H1 (cell line): Measurements from ENCODE around the gene NDUFA7. TPM values are rescaled to one million over a fixed set of nuclear protein-coding genes. Genes with fewer than 3 reads are reported as not detected.

ENCODE experiments used
- BACH1 ChIP-seq: IDR thresholded peaks from 2 replicates; pipeline ENCODE4 v1.6.1; 2012; ENCODE audit warnings: low read length, improper control_type of control experiment
- BRCA1 ChIP-seq: IDR thresholded peaks from 2 replicates; pipeline ENCODE4 v1.6.1; 2012; ENCODE audit warnings: low read depth, low read length, improper control_type of control experiment
- CBX8 ChIP-seq: fragments of 300-800, 300-1000 bp; sonication (generic); IDR thresholded peaks from 2 replicates; pipeline ENCODE4 v1.7.1; 2016; ENCODE audit warnings: low read depth, low read length, borderline replicate concordance
- CEBPB ChIP-seq: IDR thresholded peaks from 2 replicates; pipeline ENCODE4 v1.6.1; 2012; ENCODE audit warnings: low read depth, low read length
- EGR1 ChIP-seq: IDR thresholded peaks from 2 replicates; pipeline ENCODE4 v1.6.1; 2011; ENCODE audit warnings: low read depth, low read length, borderline replicate concordance
- EP300 ChIP-seq, 2 experiments: IDR thresholded peaks; 1 replicate in 1 of 2; 2 replicates in 1 of 2; pipeline ENCODE4 v1.6.1; 2011 to 2012; ENCODE audit warnings: low read depth in 2 of 2, low read length in 2 of 2, mild to moderate bottlenecking in 2 of 2, borderline replicate concordance in 1 of 2, inconsistent platforms in 1 of 2, moderate library complexity in 1 of 2
- EZH2 ChIP-seq: fragments of 200-600 bp; sonication (generic); IDR thresholded peaks from 2 replicates; pipeline ENCODE4 v1.7.1; 2012; ENCODE audit warnings: low read depth, mild to moderate bottlenecking, moderate library complexity, low read length, inconsistent platforms; ENCODE audit not compliant: severe bottlenecking
- FOSL1 ChIP-seq: IDR thresholded peaks from 2 replicates; pipeline ENCODE4 v1.6.1; 2011; ENCODE audit warnings: mild to moderate bottlenecking, low read depth, low read length, moderate library complexity; ENCODE audit not compliant: insufficient read depth
- HDAC2 ChIP-seq, 2 experiments: fragments of 300-600 bp in 1 of 2; sonication (generic) in 1 of 2; IDR thresholded peaks; 2 replicates each; pipeline ENCODE4 v1.6.1; 2011 to 2012; ENCODE audit warnings: low read depth in 2 of 2, low read length in 2 of 2, mild to moderate bottlenecking in 2 of 2, moderate library complexity in 2 of 2, borderline replicate concordance in 1 of 2, inconsistent platforms in 1 of 2
- JUN ChIP-seq: IDR thresholded peaks from 2 replicates; pipeline ENCODE4 v1.6.1; 2011; ENCODE audit warnings: low read depth, mild to moderate bottlenecking, improper control_type of control experiment, low read length
- JUND ChIP-seq: IDR thresholded peaks from 2 replicates; pipeline ENCODE4 v1.6.1; 2011; ENCODE audit warnings: mild to moderate bottlenecking, improper control_type of control experiment, low read length
- MAFK ChIP-seq: IDR thresholded peaks from 2 replicates; pipeline ENCODE4 v1.6.1; 2012; ENCODE audit warnings: low read depth, mild to moderate bottlenecking, improper control_type of control experiment, low read length
- NANOG ChIP-seq: IDR thresholded peaks from 2 replicates; pipeline ENCODE4 v1.6.1; 2011; ENCODE audit warnings: low read length, low read depth, mild to moderate bottlenecking, inconsistent platforms; ENCODE audit not compliant: insufficient read depth, poor library complexity, severe bottlenecking
- NRF1 ChIP-seq: IDR thresholded peaks from 2 replicates; pipeline ENCODE4 v1.6.1; 2011; ENCODE audit warnings: mild to moderate bottlenecking, low read depth, low read length, improper control_type of control experiment
- POLR2A ChIP-seq, 2 experiments: IDR thresholded peaks; 1 replicate in 1 of 2; 2 replicates in 1 of 2; pipeline ENCODE4 v1.6.1; 2011; ENCODE audit warnings: low read depth in 2 of 2, low read length in 2 of 2, mild to moderate bottlenecking in 2 of 2; ENCODE audit errors: control extremely low read depth in 1 of 2
- SIN3A ChIP-seq, 2 experiments: IDR thresholded peaks in 1 of 2; conservative IDR thresholded peaks in 1 of 2; 2 replicates each; pipeline ENCODE4 v1.6.1; 2011 to 2012; ENCODE audit warnings: low read length in 2 of 2, improper control_type of control experiment in 1 of 2, low read depth in 1 of 2, mild to moderate bottlenecking in 1 of 2
- SP2 ChIP-seq: IDR thresholded peaks from 2 replicates; pipeline ENCODE4 v1.6.1; 2012; ENCODE audit warnings: mild to moderate bottlenecking, low read length, inconsistent platforms
- YY1 ChIP-seq: IDR thresholded peaks from 2 replicates; pipeline ENCODE4 v1.6.1; 2011; ENCODE audit warnings: low read depth, mild to moderate bottlenecking, low read length
- ZNF274 ChIP-seq: IDR thresholded peaks from 2 replicates; pipeline ENCODE4 v1.7.0; 2012; ENCODE audit warnings: low read length, borderline replicate concordance; ENCODE audit errors: extremely low read depth
- polyA plus RNA-seq, 7 experiments: library from polyadenylated mRNA; depleted of rRNA in 3 of 7; stranded (reverse) in 5 of 7; unstranded in 2 of 7; fragments of >200 nt in 5 of 7; fragments of 200-250 nt in 2 of 7; gene quantifications; 1 replicate in 5 of 7; 2 replicates in 1 of 7; 4 replicates in 1 of 7; pipeline versions ENCODE4 v1.2.1 to v1.2.3, GENCODE V29; 2011 to 2013; ENCODE audit warnings: missing spikeins in 2 of 7, mixed read lengths in 2 of 7
- total RNA-seq: library from RNA; stranded (reverse); fragmentation: NEBNext Ultra II Directional; extraction: Animal tissue kit (Norgen Biotek cat#: 25700); gene quantifications from 2 replicates; pipeline ENCODE4 v1.2.1, GENCODE V29; 2021
- TF ChIP-seq, protein P1 (sequence below): IDR thresholded peaks from 2 replicates; pipeline ENCODE4 v1.6.1; 2011; ENCODE audit warnings: low read depth, mild to moderate bottlenecking, low read length; ENCODE audit not compliant: insufficient read depth
- TF ChIP-seq, protein P2 (sequence below): IDR thresholded peaks from 2 replicates; pipeline ENCODE4 v1.6.1; 2012; ENCODE audit warnings: inconsistent platforms

Gene NDUFA7
- total and polyA plus RNA-seq, 2 of the 8 experiments (the other 6 are each of a cell fraction or from before 2014, with no cell fraction given) = 54.4 to 286 TPM

DNA sequence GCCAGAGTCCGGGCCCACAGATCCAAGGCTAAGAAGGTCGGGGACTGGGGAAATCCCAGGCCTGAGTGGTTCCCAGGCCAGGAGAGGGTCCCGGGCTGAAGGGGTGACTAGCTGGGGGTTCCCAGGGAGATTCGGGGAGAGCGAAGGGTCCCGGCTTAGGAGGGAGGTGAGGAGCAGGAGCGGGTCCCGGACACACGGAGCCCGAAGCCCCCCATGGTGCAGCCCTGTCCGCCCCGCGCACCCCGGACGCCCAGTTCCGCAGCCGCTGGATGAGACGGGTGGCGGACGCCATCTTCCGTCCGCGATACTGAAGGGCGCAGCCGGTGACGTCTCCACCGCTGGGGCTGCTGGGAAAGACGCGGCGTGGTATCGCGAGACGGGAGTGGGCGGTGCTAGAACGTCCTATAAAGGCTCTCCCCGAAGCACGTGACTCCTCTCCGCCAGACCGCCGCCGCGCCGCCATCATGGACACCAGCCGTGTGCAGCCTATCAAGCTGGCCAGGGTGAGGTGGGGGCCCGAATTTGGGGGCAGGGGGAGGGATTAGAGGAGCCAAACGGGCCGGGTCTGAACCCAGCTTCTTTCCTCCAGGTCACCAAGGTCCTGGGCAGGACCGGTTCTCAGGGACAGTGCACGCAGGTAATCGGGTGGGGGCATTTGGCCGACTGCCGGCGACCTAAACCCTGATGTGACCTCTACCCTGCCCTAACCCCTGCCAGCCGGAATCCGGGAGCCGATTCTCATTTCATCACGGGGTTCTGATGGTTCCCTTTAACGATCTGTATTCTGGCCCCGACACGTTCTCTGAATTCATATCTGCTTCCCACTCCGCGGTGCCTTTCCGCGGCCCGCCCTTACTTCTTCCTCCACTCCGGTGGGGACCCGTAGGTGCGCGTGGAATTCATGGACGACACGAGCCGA, at the start of gene NDUFA7, which contains the start of gene RPS28 (continued):
- TF ChIP-seq, protein P1, sequence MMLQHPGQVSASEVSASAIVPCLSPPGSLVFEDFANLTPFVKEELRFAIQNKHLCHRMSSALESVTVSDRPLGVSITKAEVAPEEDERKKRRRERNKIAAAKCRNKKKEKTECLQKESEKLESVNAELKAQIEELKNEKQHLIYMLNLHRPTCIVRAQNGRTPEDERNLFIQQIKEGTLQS = 0 out of 2 replicates have a peak, but pooled peaks have one; percentile 56
- TF ChIP-seq ZNF274 = no peak
- no peak for TF ChIP-seq JUN
- peak; percentile 97 for TF ChIP-seq YY1
- no peak for TF ChIP-seq CEBPB
- peak; percentile 83 to 98 for TF ChIP-seq POLR2A (IDR thresholded peaks at IDR 0.05; ENCODE audit: control extremely low read depth in 1 of 2, low read depth in 2 of 2, low read length in 2 of 2)
- TF ChIP-seq HDAC2 (IDR thresholded peaks at IDR 0.05; ENCODE audit: borderline replicate concordance in 1 of 2, low read depth in 2 of 2, low read length in 2 of 2) = 0 out of 4 replicates have a peak, but pooled peaks of 1 of the 2 experiments have one; percentile 92
- no peak for TF ChIP-seq CBX8
- peak; percentile 28 for TF ChIP-seq NANOG
- peak; percentile 23; the same call in 1 of the 2 replicates for TF ChIP-seq BACH1
- TF ChIP-seq EGR1 = no peak
- no peak for TF ChIP-seq MAFK
- TF ChIP-seq EZH2 = no peak
- no peak for TF ChIP-seq NRF1
- peak; percentile 95 for TF ChIP-seq BRCA1
- TF ChIP-seq SIN3A (conservative IDR thresholded peaks at IDR 0.05 in 1 of 2, IDR thresholded peaks at IDR 0.05 in 1 of 2; ENCODE audit: low read depth in 1 of 2, low read length in 2 of 2) = peak; percentile 22 to 54; a peak in 1 of 4 replicates
- TF ChIP-seq JUND = peak; percentile 51
- TF ChIP-seq FOSL1 = no peak
- TF ChIP-seq, protein P2, sequence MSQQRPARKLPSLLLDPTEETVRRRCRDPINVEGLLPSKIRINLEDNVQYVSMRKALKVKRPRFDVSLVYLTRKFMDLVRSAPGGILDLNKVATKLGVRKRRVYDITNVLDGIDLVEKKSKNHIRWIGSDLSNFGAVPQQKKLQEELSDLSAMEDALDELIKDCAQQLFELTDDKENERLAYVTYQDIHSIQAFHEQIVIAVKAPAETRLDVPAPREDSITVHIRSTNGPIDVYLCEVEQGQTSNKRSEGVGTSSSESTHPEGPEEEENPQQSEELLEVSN = no peak
- no peak for TF ChIP-seq SP2
- TF ChIP-seq EP300 (IDR thresholded peaks at IDR 0.05; ENCODE audit: borderline replicate concordance in 1 of 2, low read depth in 2 of 2, low read length in 2 of 2) = 0 out of 3 replicates have a peak, but pooled peaks of 1 of the 2 experiments have one; percentile 50
